GM12865 (cell line): Measurements from ENCODE around the gene DNAAF5.

Experiments
- DNase-seq: peaks from one replicate; pipeline ENCODE4 v3.0.0; 2010; ENCODE audit warnings: low read depth
- H3K4me3 ChIP-seq: 2 replicates; pipeline ENCODE4 v1.5.1; 2011; ENCODE audit warnings: mild to moderate bottlenecking, low read depth, low read length, control low read depth
- TF ChIP-seq, protein P1 (sequence below): IDR thresholded peaks from 2 replicates; pipeline ENCODE4 v1.5.1; 2011; ENCODE audit warnings: low read length, control low read depth, low read depth, inconsistent platforms; ENCODE audit not compliant: insufficient read depth; ENCODE audit errors: missing control alignments

The DNAAF5 gene

DNA sequence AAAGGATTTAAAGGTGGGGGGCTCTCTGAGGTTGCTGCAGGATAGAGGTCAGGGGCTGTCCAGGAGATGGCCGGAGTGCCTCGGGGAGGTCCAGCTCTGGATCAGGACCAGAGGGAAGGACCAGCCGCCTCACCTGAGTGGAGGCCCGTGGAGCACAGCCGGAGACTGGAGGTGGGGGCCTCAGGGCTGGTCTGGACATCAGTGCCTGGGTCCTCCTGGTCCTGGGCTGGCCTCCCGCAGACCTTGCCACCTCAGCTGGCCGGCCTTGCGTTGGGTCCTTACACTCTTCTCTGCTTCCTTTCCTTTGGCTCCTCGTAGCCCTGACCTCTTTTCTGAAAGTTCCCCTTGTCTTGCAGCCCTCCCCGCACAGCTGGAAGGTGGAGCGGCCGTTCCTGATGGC, 107.8 kb downstream of the DNAAF5 start:
- no peak for DNase-seq
- TF ChIP-seq, protein P1, sequence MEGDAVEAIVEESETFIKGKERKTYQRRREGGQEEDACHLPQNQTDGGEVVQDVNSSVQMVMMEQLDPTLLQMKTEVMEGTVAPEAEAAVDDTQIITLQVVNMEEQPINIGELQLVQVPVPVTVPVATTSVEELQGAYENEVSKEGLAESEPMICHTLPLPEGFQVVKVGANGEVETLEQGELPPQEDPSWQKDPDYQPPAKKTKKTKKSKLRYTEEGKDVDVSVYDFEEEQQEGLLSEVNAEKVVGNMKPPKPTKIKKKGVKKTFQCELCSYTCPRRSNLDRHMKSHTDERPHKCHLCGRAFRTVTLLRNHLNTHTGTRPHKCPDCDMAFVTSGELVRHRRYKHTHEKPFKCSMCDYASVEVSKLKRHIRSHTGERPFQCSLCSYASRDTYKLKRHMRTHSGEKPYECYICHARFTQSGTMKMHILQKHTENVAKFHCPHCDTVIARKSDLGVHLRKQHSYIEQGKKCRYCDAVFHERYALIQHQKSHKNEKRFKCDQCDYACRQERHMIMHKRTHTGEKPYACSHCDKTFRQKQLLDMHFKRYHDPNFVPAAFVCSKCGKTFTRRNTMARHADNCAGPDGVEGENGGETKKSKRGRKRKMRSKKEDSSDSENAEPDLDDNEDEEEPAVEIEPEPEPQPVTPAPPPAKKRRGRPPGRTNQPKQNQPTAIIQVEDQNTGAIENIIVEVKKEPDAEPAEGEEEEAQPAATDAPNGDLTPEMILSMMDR, result no peak
- H3K4me3 ChIP-seq, result no peak overlapping the region

DNA sequence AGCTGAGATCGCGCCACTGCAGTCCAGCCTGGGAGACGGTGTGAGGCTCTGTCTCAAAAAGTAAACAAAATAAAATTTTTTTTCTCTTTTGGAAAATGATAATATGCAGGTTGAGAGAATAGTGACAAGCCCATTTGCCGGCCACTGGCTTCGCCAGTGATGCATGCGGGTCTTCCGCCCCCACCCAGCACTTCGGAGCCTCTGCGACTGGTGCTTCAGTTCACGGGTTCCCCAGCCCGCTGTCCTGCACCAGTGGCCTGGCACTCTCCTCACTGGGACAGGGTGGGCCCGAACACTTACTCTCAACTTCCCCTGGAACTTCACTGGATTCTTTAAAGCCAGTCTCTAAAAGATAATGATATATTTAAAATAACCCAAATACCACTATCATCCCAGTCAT, 108.5 kb downstream of the DNAAF5 start:
- DNase-seq, result no peak
- TF ChIP-seq, protein P1, result no peak
- H3K4me3 ChIP-seq, result no peak overlapping the region

DNA sequence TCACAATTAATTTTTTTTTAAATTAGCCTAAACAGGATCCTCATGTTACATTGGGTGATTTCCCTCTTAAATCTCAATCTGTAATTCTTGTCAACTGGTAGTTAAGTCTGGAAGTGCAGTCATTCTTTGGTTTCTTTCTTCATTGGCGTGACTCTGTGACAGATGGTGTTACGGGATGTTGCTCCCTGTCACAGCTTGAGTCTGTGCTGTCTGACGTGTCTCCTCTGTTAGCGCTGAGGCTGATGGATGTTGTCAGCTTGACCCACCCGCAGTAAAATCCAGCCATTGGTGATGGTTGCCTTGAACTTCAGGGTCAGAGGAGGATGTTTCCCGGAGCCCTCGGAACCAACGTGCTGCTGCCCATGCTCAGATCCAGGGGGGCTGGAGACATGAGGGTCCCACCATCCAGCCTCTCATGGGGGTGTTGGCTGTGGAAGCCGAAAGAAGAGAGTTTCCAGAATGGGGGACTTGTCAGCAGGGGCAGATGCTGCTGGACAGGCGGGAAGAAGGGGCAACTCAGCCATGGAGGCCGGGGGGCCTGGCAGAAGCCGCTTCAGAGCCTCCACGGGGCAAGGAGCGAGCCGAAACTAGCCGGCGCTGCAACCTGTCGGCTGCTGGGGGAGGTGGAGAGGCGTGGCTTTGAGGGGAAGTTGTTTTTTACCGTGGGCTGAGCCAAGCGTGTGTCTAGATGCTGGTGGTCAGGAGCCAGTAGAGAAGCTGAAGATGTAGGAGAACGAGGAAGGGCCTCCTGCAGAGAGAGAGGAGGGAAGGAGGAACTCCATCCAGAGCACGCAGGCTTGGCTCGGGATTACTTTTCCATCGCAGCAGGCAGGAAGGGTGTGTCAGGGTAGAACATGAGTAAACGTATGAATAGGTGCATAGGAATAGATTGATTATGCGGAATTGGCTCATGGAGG, 109.2 kb downstream of the DNAAF5 start:
- DNase-seq, result peak; percentile 60
- TF ChIP-seq, protein P1, result no peak
- peak overlapping the region; percentile 13; the same call in 1 of the 2 replicates for H3K4me3 ChIP-seq
